Fibroblast of skin of right quadriceps (primary cell): ENCODE data around the gene KCNH3.
"Not testable (repeated sequence)": the region's sequence is repeated elsewhere in the genome, so short reads cannot be mapped to it uniquely, and the experiment has no call there.

Source experiments
- DNase-seq: peaks from one replicate; pipeline ENCODE4 v3.0.0-alpha.2; 2013

The KCNH3 gene

DNA sequence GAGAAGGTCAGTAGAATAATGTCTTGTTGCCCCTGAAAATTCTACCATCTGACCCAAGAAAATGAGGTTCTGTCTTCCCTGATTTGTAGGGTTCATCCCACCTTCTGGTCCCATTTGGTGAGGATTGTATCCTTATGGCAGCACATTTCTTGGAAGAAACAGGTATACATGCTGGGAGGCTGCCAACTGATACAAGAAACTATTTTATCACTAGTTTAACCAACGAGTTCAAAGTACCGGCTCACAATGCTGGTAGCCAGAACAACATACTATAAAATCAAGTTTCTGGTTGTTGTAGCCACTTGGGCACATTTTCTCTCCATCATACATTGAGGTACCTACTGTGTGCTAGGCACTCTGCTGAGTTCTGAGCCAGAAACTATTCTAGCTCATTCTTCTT, 7.1 kb upstream of the KCNH3 start:
- no peak for DNase-seq

DNA sequence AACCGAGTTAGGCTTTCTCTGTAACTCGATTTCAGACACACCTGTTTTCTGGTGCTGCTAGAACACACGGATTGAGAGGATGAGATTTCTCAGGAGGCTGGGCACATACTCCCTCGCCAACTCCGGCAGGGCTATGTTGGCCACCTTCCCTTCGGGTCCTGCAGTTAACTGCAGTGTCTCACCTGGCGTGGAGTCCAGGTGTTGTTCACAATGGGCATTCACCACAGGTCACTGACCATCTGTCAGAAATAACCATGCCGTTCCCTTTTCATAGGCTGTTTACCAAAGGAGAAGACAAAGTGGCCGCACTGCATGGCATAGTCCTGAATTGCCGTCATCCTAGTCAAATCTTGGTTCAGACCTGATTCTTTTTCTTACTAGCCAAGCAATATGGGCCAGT, 5.5 kb upstream of the KCNH3 start:
- DNase-seq = no peak

DNA sequence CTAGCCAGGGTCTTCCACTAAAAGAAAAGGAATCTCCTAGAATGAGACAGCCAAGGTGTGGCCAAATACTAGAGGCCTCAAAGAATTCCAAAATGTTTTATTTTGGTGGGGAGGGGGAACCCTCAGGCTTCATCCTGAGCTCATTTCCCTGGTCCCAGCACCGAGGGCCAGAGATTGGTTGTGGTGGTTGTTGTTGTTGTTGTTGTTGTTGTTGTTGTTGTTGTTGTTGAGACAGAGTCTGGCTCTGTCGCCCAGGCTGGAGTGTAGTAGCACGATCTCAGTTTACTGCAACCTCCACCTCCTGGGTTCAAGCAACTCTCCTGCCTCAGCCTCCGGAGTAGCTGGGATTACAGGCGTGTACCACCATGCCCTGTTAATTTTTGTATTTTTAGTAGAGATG, 4.7 kb upstream of the KCNH3 start:
- not testable (repeated sequence) for DNase-seq

DNA sequence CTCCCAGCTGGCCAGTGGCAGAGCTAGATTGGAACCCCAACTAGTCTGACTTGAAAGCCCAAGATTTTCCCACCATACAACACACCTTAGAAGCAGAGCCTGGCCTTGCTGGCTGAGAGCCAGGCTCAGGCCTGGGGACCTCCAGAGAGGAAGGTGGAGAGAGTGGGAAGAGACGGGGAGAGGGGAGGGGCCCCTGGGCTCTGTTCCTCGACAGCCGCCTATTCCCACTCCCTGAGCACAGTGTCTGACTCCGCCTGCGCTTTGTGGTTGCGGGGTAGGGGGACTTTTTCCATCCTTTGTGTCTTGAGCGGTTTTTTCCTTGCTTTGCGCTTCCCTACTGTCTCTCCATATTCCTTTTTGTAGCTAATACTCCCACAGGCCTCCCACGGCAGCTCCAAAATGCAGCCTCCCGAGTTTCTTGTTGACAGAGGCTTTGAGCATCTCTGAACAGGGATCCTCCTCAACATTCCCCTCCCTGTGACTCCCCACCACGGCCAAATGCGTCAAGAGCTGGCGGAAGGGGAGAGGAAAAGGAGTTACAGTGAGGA, 4.0 kb upstream of the KCNH3 start:
- no peak for DNase-seq

DNA sequence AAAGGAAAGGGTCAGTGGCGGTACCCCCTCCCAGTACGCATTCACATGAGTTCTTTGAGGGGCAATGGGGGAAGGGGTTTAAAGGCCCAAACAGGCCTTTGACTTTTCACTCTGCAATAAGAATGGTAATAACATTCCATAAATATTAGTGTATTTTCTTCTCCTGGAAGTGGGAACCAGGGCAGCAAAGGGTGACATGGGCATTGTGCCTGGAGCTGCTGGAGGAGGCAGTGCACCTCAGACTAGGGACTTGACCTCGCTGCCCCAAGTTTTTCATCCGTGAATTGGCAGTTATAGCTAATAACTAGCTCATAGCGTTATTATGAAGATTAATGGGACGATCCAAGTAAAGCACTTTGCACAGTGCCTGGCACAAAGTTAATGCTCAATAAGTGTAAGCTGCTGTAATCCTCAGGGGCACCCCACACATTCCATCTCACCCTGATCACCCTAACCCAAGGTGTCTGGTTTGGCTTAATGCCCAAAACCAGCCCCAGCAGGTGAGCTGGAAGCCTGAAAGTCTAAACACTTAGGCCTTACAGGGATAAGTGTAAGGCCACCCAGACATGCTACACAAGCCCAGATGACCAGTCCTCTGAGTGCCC, 2.8 kb upstream of the KCNH3 start:
- no peak for DNase-seq

DNA sequence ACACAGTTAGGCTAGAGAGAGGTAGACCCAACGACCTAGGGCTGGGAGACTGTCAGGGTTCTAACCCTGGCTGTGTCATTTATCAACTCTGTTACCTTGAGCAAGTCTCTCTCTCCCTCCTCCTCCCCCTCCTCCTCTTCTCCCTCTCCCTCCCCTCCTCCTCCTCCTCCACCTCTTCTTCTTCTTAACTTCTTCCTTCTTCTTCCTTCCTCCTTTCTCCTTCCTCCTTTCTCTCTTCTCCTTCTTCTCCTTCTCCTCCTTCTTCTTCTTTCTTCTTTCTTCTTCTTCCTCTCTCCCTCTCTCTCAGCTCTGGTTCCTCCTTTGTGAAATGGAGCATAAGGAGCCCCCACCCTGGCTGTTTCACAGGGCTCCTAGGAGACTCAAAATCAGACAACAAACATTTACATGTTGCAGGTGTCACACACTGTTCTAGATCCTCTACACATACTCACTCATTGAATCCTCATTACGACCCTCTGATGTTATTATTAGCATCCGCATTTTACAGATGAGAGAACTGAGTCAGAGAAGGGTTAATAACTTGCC, 2.2 kb upstream of the KCNH3 start:
- DNase-seq = no peak

DNA sequence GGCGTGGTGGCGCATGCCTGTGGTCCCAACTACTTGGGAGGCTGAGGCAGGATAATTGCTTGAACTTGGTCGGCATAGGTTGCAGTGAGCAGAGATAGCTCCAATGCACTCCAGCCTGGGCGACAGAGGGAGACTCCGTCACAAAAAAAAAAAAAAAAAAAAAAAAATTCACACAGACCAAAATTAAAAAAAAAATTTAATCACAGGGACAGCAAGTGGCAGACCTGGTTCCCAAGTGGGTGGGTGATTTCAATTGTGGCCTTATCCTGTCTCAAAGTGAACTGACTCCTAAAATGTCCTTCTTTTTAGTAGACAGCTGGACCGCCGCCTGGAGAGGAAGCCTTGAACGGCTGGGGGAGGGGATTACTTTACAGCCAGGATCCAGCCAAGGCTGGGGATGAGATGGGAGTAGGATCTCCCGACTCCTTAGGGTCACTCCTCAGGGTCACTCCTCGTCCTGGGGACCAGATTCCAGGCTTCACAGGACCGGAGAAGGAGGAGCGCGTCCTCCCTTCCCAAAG, 1.5 kb upstream of the KCNH3 start:
- no peak for DNase-seq

DNA sequence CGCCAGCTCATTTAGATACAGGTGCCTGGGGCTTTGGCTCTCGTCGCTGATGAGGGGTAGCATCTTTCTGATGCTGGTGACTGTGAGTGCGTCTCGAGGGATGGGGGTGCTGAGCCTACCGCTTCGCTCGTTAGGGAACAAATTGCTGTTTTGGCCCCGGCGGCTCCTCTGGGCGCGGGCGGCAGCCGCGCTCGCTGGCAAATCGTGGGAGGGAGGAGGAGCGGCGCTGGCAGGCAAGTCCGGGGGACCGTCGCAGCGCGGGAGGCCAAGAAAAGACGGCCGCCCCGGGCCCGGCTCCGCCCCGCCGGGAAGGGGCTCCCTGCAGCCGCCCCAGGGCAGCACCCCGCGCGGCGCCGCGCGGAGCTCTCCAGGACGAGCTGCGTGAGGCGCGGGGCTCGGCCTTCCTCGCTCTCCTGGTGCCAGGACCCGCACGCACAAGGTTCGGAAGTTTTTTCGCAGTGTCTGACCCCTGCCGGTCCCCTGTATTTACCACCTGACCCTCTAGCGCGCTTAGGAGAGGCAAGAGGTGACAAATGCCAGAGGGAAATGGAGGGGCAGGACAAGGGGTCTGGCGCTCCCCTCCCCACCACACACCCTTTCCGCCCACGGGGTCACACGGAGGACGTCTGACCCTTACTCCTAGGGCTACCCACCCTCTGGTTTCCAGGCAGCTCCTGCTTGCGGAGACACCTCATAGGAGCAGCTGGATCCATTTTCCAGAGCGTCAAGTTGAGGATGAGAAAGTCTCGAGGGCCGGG, 899 bp upstream of the KCNH3 start:
- no peak for DNase-seq

DNA sequence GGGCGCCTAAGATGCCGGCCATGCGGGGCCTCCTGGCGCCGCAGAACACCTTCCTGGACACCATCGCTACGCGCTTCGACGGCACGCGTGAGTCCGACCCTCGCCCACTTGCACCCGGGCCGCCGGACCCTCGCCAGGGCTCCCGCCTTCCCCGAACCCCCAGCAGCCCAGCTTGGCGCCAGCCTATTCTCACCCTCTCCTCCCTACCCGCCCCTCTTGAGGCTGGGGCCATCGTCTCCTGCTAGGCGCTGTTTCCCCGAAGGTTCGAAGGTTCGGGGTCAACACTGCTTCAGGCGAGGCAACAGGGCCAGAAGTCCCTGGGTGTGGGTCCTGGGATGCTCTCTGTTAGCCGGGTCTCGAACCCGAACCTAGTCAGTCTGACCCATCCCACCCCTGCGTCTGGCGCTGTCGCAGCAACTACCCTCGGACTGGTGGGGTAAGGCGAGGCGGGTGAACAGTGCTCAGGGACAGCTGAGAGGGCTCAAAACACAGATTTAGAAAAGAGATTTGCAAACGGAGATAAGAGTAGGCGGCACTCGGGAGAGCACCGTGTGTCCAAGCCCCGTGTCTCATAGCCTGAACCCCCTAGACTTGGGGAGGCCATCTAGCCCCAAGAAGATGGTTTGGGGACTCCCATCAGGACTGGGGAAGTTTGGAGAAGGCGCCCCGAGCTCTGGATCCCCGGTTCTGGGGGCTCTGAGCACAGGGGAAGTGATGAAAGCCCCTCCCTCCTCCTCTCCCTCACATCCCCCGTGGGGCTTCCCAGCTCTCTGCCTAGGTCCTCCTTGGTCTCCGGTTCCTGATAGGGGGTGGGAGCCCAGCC, 787 bp downstream of the KCNH3 start:
- DNase-seq = no peak

DNA sequence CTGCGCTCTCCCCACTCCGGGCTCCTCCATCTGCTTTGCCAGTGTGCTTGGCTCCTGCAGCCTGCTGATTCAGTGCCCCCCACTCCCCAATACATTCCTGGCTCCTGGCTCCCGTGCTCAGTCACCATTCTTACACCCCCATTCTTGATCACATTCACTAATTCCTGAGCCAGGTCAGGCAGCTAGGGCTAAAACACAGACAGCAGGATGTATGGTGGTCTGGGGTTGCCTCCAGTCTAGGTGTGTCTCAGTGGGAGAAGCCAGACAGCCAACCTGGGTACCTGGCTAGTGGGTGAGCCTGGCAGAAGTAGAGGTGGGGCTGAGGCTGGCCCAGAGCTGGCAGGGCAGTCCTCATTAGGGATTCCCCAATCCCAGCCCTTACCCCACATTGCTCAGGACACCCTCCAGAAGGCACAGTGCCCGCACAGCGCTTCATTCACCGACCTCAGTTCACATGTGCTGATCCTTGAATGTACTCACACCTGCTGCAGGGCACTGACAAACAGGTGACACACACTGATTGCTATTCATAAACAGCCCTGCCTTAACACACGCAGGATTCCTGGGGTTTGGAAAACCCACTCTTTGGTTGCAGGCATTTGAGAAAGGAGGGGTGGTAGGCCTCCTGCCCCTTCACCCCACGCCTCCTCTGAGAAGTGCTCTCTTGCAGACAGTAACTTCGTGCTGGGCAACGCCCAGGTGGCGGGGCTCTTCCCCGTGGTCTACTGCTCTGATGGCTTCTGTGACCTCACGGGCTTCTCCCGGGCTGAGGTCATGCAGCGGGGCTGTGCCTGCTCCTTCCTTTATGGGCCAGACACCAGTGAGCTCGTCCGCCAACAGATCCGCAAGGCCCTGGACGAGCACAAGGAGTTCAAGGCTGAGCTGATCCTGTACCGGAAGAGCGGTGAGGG, 1.7 kb downstream of the KCNH3 start:
- no peak for DNase-seq

DNA sequence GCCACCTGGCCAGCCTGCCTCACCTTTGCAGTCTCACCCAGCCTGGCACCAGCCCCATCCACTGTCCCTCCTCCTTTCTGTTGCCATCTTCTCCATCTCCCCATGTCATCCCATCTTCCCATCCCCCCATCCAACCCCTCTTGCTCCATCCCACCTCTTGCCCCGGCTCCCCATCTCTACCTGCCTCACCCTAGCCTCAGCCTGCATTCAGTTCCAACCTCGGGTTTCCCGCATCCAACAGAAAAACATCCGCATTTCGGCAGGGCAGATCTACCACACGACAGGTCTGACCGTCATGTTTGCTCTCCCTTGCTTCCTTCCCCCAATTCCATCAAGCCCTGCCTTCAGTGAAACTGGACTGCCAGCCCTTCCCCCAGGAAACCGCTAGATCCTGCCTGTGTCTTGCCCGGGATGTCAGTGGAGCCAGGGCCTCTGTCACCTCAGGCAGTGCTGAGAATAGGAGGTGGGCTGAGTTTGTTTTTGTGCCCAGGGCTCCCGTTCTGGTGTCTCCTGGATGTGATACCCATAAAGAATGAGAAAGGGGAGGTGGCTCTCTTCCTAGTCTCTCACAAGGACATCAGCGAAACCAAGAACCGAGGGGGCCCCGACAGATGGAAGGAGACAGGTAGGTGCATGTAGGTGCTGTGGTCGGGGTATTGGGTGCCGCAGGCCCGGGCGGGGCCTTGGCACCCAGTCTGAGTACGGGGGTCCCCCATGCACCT, 2.5 kb downstream of the KCNH3 start:
- DNase-seq = no peak

DNA sequence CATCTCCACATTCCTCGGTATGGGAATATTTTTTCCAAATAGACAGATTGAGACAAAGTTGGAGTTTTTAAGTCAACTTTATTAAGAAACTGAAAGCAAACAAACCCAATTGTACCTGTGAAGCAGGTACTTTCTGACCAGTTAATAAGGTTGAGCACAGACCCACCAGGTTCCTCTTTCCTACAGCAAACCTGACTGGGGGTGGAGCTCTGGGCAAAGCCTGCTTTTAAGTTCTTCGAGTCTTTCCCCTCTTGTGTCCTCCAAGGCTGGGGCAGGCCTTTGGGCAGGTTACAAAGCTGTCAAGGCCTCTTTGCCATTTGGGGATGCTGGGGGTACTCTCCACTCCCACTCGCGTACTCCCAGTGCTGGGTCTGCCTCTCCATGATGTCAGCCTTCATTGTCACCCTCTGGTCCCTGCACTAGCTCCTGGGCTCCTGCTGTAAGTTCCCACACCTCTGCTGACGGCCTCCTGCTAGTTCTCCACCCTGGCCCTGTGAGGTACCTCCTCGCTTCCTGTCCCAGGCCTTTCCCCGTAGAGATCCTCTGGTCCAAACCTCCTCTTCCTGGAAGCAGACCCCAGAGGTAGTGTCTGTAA, 3.2 kb downstream of the KCNH3 start:
- DNase-seq = no peak

DNA sequence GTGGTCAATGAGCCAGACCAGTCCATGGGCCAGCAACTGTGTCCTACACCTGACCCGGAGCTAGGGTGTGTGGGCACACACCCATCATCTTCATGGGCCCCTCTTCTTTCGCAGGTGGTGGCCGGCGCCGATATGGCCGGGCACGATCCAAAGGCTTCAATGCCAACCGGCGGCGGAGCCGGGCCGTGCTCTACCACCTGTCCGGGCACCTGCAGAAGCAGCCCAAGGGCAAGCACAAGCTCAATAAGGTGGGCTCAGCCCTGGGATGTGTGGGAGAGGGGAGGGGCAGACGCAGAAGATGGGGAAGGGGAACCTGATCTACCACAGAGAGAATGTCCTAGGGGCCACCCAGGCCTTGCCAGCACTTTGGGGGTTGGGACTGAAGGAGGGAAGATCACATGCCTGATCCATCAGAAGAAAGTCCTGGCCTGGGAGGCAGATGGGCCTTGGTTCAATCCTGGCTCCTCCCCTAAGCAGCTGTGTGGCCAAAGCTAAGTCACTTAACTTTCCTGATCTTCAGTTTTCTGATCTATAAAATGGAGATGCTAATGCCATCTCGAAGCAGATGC, 3.8 kb downstream of the KCNH3 start:
- no peak for DNase-seq

DNA sequence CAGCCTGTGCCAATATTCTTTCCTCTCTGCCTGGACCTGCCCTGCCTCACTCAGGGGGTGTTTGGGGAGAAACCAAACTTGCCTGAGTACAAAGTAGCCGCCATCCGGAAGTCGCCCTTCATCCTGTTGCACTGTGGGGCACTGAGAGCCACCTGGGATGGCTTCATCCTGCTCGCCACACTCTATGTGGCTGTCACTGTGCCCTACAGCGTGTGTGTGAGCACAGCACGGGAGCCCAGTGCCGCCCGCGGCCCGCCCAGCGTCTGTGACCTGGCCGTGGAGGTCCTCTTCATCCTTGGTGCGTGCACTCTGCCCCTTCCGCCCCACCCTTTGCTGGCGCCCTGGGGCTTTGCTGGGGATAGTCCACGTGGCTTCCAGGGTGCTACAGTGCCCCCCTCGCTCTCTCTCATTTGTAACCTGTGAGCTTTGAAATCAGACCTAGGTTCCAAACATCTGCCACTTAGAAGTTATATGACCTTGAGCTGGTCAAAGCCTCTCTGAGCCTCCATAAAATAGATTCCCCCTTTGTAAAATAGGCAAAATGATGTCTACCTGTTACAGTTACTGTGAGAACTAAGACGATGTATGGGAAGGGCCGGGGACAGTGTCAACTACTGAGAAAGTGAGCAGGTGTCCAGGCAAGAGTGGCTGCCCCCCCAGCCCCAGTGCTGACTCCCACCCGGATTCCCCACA, 4.5 kb downstream of the KCNH3 start:
- DNase-seq = no peak

DNA sequence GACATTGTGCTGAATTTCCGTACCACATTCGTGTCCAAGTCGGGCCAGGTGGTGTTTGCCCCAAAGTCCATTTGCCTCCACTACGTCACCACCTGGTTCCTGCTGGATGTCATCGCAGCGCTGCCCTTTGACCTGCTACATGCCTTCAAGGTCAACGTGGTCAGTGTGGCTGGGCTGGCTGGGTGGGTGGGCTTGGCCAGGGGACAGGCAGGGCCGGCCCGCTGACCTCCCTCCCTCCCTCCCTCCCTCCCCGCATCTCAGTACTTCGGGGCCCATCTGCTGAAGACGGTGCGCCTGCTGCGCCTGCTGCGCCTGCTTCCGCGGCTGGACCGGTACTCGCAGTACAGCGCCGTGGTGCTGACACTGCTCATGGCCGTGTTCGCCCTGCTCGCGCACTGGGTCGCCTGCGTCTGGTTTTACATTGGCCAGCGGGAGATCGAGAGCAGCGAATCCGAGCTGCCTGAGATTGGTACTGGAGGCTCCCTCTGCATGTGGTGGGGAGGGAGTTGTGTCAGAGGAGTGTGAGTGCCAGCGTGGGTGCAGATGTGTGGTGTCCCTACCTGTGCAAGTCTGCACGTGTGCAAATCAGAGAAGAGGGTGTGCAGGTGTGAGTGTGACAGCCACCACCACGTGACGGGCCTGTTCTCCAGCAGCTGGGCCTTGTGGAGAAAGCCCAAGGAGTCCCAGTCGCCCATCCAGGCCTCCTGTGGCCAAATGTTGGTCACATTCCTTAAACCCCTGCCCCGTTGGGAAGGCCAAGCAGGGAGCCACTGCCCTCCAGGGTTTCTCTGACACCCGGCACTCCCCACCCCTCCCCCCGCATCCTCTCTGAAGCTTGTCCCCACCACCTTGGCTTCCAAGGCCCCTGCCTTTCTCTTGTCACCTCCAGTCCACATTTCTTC, 5.3 kb downstream of the KCNH3 start:
- DNase-seq = no peak

DNA sequence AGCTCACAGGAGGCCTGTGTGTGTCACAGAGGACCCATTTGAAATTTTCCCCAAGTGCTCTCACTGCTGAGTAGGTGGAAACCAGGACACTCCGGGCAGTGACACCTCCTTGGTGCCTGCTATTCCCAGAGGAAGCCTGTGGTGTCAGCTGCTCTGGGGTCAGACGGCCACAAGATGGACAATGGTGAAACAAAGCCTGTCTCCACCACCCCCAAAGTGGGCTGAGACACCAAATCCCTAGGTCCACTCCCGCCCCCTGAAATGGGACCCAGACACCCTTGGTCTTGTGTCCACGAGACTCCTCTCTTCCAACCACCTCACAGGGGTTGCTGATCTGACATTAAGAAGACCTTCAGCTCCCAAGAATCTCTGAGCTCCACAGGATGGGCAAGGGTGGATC, 7.0 kb downstream of the KCNH3 start:
- DNase-seq = no peak

DNA sequence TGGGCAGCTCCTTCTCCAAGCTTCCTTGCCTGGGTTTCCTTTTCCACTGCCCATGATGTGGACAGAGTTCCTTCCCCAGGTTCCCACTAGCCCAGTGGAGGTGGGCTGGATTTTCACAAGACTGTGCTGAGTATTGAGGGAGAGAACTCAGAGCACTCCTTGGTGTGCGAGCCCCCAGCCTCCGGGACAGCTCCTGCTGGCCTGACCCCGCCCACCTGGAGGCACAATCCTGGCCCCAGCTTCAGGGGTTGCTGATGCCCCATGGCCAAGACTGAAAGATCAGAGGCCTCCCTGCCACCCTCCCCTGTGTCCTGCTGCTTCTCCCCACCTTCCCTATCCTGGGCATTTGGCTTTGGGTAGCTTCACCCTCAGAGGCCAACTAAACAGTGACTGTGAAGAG, 7.7 kb downstream of the KCNH3 start:
- no peak for DNase-seq

DNA sequence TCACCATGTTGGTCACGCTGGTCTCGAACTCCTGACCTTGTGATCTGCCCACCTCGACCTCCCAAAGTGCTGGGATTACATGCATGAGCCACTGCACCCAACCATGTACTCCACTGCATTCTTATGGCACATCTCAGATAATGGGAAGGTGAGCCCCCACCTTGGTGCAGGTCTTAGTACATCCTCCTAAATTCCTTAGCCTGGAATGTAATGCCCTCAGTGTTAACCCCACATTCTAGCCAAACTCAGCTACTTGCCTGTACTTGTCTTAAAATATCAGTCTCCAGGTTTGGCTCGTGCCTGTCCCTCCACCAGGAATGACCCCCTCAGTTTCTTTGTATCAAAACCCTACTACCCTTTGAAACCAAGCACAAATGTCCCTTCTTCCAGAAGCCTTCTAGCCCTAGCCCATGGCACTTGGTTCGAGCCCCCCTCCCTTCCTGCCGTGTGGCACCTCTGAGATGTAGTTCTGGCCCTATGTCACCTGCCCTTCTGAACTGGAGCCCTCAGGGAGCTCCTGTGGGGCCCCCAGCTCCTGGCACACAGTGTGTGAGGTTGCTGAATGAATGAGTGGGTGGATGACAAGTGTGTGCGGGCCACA, 8.4 kb downstream of the KCNH3 start:
- DNase-seq = no peak

DNA sequence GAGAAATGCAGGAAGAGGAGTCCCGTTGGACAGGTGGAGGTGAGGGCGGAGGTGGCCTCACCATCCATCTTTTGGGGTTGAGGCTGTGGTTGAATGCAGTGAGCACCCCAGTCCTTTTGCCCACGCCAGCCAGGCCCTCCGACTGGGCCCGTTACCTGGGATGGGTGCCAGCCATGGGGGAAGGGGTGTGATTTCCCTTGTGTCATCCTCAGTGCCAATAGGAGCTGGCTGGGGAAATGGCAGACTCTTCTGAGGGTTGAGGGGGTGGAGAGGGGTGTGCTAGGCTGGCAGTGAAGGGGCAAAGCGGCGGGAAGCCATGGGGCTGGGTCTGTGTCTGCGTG, 9.6 kb downstream of the KCNH3 start:
- DNase-seq = no peak
